HG02885 (cell line): ENCODE data around the gene FBLN1.

Source experiments
- ATAC-seq: cut with Tn5 transposase; IDR thresholded peaks from one replicate; pipeline ENCODE4 v1.9.1; 2021; ENCODE audit warnings: mild to moderate bottlenecking; ENCODE audit not compliant: unreplicated experiment, poor library complexity

The FBLN1 gene

DNA sequence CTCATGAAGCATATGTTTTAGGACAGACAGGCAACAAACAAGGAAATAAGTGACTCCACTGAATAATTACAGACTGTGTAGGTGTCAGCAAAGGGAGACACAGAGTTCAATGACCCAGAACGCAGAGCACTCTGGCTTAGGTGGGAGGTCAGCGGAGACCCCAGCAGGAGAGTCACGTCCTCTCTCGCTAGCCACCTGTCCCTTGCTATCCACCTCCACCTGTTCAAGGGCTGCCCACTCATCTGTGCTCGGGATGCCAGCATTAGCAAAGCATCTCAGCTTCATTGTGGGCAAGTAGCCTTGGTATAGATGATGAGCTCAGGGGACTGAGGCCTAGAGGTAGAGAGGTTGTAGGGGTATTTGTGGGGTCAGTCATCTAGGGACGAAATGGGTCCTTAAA lies 147.1 kb downstream of the FBLN1 start:
- no peak for ATAC-seq

DNA sequence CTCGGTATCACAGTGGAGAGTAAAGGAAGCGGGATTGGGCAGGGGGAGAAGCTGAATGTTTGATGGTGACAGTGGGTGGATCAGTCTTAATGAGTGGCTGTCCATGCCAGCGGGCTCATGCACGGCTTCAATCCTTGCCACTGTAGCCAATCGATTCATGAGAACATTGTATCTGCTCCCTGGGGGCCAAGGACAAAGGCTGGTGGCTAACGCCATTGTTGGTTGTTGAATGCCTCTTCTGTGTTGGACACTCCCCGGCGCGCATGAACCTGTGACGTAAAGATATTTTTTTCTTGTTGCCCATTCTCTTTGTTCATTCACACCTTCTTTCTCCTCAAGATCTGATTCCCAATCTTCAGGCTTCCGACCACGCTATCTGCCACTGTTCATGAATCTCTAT lies 148.0 kb downstream of the FBLN1 start:
- ATAC-seq: no peak
